SH-SY5Y (cell line): ENCODE data around the gene EARS2.

ENCODE experiments used
- GATA2 ChIP-seq: IDR thresholded peaks from 2 replicates; pipeline ENCODE4 v1.6.1; 2011; ENCODE audit warnings: mild to moderate bottlenecking, low read depth, low read length
- GATA3 ChIP-seq: IDR thresholded peaks from 2 replicates; pipeline ENCODE4 v1.6.1; 2011; ENCODE audit warnings: low read depth, mild to moderate bottlenecking, low read length, moderate library complexity

GRCh38 chr16:23523321-23523720, 33.8 kb downstream of the EARS2 start:
- TF ChIP-seq GATA2 (no peak), GATA3 (no peak)
